Activated CD8-positive, alpha-beta memory T cell treated with anti-CD3 and anti-CD28 coated beads for 24 hours (primary cell): ENCODE measurements around the gene TMEM214.

ENCODE experiments used
- DNase-seq: peaks from one replicate; pipeline ENCODE4 v3.0.0-alpha.2; 2020

The TMEM214 gene

GRCh38 chr2:27086090-27086723 lies 53.4 kb downstream of the TMEM214 start:
- peak; percentile 100 for DNase-seq

DNA sequence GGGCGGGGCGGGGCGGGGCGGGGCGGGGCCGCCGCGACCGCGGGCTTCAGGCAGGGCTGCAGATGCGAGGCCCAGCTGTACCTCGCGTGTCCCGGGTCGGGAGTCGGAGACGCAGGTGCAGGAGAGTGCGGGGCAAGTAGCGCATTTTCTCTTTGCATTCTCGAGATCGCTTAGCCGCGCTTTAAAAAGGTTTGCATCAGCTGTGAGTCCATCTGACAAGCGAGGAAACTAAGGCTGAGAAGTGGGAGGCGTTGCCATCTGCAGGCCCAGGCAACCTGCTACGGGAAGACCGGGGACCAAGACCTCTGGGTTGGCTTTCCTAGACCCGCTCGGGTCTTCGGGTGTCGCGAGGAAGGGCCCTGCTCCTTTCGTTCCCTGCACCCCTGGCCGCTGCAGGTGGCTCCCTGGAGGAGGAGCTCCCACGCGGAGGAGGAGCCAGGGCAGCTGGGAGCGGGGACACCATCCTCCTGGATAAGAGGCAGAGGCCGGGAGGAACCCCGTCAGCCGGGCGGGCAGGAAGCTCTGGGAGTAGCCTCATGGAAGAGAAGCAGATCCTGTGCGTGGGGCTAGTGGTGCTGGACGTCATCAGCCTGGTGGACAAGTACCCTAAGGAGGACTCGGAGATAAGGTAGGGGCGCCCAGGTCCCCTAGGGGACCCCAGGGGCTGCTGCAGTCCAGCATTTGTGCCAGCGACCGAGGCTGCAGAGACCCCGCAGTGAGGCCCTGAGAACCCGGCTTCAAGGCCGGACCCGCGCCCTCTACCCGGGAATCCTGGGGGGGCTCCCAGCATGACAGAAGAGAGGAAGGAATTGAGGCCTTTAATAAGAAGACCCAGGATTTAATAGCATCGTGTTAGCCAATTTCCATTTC lies 54.2 kb downstream of the TMEM214 start, which contains the start of gene KHK:
Gene KHK (plus strand): TSS at position 49 of the 870 bp plus-strand sequence. CDS start 488 bp downstream, at position 537.
- DNase-seq, result no peak

DNA sequence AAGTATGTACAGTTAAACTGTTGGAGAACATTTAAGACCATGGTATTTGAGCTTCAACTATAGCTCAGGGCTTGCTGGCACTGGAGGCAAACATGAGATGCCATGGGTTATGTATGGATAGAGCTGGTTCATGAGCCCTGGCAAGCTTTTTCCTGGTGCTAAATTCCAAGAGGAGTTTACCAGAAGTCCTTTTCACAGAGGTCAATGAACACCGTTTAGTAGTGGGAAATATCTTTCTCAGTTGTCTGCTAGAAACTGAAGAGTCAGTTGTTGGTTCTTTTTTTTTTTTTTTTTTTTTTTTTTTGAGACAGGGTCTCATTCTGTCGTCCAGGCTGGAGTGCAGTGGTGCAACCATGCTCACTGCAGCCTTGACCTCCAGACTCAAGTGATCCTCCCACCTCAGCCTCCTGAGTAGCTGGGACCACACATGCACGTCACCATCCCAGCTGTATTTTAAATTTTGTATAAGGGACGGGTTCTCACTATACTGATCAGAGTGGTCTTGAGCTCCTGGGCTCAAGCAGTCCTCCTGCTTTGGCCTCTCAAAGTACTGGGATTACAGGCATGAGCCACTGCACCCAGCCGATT lies 55.2 kb downstream of the TMEM214 start:
- no peak for DNase-seq

GRCh38 chr2:27088634-27089033 lies 55.9 kb downstream of the TMEM214 start:
- no peak for DNase-seq

- DNase-seq, result no peak
These were observed 56.6 kb downstream of the TMEM214 start for GRCh38 chr2:27089111-27089954.
